Activated T-helper 9 cell treated with anti-CD3 and anti-CD28 coated beads, Interleukin-2, amount 50 U/mL, for 16 hours (primary cell): ENCODE data around the gene SOX15.
"Not testable (repeated sequence)": the region's sequence is repeated elsewhere in the genome, so short reads cannot be mapped to it uniquely, and the experiment has no call there.

Experiments
- DNase-seq: peaks from one replicate; pipeline ENCODE4 v3.0.0-alpha.2; 2020; ENCODE audit warnings: low read depth

The SOX15 gene

DNA sequence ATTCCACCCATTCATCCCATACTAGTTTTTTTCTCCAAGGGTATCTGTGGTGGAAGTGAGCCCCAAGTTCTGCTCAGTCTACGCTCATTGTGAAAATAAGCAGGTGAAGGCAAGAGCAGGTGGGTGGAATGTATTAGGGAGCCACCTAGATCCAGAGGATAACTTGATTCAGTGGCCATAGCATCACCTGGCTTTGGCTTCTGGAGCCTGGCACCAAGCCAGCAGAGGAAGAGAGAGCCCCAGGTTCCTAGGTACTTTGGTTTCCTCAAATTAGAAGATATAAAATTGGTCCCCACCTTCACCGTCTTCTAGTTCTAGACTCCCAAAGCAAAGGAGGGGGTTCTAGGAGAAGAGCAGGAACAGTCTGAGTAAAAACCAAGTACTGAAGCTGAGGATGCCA, 20.7 kb upstream of the SOX15 start:
- DNase-seq, result no peak

DNA sequence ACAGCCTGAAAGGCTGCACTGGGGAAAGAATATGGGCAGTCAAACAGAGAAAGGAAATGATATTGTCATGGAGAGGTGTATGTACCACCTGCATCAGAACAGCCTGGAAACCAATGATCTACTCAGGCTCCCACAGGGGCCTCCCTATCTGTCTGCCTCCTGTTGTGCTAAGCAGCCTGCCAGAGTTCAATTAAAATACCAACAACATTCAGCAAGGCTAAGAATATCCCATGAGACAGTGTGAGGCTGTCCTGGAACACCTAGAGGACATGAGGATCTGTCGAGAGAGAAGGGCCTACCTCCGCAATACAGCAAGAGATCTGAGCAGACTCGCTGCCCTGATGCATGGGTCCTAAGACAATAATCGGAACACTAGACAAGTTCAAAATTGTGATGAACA, 16.4 kb upstream of the SOX15 start:
- no peak for DNase-seq

DNA sequence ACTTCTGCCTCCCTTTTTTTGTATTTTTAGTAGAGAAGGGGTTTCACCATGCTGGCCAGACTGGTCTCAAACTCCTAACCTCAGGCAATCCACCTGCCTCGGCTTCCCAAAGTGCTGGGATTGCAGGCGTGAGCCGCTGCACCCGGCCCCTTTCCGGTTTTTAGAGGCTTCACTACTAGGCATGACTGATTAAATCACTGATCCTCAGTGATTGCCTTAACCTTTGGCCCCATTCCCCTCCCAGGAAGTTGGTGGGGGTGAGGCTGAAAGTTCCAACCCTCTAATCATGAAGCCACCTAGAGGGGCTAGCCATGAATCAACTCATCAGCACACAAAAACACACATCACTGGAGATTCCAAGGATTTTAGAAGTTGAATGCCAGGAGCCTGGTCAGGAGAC, 7.7 kb upstream of the SOX15 start:
- DNase-seq, result not testable (repeated sequence)

DNA sequence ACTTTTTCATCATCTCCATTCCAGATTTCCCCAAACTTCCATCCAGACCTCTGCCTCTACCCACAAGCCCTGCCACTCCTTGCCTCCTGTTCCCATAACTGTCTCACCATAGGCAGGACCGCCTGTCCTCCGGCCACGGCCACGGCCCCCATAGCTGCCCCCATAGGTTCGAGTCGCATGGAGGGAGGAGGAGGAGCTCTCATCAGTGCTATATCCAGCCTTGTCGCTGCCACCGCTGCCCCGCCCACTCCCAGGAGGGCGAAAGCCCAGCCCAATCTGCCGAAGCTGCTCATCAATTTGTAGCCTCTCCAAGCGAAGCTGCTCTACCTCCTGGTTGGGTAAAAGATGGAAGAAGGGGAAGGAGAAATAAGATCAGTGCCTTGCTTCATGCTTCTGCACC, 3.4 kb upstream of the SOX15 start:
- DNase-seq, result no peak

DNA sequence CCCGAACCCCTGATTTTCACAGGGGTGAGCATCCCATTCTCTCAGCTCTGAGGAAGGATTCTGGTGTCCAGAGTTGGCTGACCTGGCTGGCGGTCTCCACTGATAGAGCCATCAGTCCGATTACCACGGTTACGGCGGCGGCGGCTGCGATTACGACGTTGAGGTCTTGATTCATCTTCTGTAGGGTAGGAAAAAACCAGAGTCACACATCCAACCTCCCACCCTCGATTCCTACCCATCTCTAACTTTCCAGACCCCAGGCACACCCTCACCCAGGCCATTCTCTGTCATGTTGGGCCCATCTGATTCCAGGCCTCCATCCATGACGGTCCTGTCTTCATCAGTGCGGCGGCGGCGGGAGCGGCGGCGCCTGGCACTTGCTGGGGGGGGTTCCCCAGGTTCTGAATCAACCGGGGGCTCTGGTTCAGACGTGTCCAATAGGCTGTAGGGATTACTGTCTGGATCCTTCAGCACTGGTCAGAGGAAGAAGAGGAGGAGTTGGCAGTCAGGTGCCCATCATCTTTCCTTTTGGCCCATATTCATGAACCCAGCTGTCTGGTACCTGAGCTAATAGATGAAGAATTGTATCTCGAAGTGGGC, 2.6 kb upstream of the SOX15 start:
- no peak for DNase-seq

DNA sequence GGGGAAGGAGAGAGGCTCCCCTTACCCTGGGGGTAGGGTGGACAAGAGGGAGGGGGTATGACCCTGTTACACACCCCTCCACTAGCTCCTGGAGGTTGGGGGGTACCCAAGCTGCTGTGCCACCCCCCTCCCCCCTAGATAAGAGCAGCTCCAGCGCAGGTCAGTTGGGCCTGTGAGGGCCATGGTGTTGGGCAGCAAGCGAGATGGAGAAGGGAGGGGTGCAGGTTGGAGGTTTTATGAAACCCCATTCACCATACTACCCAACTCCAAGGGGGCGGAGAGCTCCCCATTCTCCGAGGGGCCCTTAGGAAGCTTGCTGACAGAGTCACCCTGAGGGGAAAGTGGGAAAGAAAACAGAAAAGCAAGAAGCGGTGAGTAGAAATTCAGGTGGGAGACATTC, 1.7 kb upstream of the SOX15 start:
- no peak for DNase-seq

DNA sequence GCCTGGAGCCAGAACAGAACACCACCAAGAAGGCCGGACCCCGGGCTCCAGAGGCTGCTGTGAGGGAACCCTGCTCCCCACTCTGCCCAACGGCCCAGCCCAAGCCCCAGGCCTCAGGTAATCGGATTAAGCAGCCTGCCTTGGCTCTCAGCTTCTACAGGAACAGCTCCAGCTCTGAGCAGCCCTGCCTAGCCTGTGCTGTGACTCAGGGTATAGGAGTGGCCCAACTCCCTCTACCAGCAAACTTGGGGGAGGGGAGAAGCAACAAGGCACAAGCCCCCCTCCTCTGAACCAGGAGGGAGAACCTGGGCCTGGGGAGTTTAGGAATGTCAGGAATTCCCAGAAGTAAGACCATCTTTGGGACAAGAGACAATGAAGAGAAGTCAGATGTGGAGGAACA, 849 bp upstream of the SOX15 start:
- DNase-seq, result no peak

DNA sequence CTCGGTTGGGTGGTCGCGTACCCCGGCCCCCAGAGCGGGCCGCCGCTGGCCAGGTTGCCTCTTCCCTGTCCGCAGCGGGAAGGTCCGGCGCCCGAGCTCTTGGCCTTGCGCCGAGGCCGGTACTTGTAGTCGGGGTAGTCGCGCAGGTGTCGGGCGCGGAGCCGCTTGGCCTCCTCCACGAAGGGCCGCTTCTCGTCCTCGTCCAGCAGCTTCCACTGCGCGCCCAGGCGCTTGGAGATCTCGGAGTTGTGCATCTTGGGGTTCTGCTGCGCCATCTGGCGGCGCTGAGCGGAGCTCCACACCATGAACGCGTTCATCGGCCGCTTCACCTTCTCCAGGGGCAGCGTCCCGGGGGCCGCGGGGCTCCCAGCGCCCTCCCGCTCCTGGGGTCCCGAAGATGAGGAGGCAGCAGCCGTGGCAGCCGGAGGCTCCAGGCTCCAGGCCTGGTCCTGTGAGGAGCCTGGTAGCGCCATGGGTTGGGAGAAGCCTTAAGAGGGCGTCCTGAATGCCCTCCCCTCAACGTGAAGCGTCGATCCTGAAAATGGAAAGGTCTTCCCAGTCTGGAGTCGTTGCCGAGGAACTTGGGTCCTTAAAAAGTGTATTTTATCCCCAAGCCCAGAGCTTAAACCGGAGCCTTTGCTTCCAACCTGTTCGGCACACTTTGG, 558 bp downstream of the SOX15 start:
- peak; percentile 49 for DNase-seq

DNA sequence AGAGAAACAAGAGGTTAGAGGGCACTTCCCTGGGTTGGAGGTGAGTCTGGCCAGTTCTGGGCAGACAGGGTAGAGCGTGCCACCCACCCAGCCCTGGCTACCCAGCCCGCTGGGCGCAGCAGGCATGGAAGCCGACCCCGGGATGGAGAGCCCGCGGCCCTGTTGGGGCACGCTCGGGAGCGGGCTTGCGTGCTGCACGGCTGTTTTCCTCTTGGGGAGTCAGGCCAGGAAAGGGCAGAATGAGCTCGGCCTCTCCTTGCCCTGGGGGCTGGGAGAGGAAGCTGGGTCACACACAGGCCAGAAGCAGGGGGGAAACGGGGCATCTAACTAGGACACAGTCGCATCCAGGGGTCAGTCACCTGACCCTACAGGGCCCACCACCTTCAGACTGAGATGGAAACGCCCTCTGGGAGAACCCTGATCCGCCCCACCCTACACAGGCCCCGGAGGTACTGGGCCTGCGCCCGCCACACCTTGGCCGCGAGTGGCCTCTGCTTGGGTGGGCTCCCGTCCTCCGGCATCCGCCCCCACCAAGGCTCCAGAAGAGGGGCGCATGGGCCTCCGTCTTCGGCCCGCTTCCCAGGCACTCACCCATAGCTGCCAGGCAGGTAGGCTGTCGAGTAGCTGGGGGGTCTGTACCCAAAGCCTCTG, 1.2 kb downstream of the SOX15 start:
- DNase-seq, result no peak

DNA sequence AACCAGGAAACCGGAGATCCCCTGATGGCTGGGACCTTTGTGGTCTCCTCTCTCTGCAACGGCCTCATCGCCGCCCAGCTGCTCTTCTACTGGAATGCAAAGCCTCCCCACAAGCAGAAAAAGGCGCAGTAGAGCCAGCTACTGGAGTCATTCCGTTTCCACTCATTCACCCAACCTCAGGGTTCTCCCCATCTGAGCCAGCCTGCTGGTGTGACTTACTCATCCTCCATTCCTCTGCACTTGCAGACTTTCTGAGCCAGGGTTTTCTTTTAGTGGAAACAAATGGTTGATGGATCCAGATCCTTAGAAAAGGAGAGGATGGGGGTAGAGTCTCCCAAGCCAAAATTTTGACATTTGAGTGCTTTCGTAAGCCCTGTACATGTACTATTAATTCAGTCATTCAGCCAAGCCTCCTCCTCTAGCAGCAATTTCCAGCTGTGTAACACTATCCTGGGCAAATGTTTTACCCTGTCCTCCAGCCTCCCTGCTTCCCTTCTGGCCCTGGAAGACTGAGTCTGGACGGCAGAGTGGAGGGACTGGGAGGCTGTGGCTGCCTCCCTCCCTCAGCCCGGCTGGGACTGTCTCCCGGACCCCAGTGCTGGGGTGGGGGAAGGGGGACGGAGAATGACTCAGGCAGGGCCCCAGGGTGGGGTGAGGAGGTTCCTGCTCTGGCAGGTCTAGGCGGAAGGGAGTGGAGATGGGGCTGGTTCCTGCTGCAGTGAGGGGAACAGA, 2.3 kb downstream of the SOX15 start:
- no peak for DNase-seq

DNA sequence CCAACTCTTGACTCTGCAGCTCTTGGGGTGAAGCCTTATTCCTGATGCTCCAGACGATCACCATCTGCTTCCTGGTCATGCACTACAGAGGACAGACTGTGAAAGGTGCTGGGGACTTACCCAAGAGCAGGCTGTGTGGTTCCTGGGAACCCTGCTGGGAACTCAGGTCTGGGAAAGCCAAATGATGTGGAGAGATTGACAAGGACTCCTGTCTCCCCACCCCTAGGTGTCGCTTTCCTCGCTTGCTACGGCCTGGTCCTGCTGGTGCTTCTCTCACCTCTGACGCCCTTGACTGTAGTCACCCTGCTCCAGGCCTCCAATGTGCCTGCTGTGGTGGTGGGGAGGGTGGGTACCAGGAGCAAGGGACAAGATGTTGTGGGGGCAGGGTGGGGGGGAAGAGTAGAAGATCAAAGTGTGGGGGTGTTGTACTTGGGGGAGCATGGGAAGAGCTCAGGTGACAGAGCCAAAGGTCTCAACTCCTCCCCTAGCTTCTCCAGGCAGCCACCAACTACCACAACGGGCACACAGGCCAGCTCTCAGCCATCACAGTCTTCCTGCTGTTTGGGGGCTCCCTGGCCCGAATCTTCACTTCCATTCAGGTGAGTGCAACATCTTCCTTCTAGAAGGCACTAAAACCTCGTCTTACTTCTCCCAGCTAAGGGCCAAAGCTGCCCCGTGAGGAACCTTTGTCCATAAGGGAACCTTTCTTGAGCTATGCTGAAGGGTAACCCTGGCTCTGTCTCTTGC, 3.0 kb downstream of the SOX15 start:
- DNase-seq, result no peak

DNA sequence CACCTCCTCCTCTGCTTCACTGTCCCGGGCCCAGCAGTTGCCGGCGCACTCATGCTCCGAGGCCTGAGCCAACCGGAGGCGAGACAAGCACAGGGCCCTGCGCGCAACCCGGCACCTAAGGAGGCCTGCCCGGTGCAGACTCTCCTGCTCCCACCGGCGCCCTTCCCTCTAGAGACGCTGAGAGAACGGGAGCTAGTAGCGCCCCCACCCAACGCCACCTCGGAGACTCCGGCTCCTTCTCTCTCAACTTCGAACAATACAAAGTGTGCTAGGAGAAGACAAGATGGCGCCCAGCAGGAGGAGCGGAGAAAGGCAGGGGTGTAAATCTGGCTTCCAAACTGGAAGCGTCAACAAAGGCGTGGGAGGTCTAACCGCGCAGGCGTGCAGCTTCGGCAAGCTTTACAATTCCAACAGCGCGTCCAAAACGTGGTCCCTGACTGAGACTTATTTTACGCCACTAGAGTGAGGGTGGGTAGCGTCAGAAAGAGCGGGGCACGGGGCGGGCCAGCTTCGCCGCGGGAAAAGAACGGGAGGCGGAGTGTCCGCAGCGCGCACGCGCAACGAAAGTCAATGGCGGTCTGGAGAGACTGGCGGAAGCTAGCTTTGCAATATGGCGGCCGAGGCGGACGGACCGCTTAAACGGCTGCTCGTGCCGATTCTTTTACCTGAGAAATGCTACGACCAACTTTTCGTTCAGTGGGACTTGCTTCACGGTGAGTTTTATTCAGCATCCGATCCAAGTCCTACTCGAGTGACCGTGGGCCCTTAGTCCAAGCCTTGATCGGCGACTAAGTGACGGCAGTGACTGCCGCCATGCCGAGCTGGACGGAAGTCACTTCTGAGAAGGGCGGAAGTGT, 6.4 kb downstream of the SOX15 start, which contains the start of gene MPDU1:
Gene MPDU1 (plus strand): TSS at position 600 of the 857 bp plus-strand sequence. CDS start 11 bp downstream, at position 611.
- DNase-seq, result peak; percentile 93

DNA sequence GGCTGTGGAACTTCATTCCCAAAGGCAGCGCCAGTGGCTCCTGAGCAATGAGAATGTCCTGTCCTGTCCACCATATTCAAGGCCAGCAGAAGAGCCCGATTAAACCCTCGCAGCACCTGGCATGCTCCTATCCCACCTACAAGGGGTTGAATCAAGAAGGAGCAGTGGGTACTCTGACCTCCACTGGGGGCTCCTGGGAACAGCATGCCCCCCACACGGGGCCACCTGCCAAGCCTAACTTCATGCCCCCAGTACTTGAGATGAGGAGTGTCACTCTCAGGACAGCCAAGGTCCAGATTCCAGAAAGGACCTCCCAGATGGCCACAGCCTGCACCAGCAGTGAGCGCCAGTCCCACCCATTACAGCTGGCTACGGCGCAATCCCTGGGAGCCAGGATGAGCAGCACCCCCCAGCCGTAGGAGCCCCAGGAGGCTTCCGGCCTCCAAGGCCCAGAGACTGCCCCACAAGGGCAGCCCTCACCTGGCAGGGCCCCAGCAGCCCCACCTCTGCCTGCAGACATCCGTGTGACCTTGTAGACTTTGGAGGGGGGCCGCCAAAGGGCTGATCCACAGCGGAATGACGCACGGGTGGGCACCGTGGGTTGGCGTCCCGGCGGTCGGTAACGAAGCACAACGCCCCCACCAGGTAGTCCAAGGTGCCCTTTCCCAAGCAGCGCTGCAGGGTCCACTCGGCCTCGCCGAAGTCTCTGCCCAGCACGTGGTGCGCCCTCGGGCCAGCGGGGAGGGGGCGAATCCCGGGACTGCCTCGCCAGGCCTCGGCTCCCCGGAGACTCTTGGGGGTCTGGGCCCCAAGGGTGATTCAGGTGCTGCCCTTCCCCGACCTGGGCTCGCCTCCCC, 7.3 kb downstream of the SOX15 start:
- DNase-seq, result no peak

DNA sequence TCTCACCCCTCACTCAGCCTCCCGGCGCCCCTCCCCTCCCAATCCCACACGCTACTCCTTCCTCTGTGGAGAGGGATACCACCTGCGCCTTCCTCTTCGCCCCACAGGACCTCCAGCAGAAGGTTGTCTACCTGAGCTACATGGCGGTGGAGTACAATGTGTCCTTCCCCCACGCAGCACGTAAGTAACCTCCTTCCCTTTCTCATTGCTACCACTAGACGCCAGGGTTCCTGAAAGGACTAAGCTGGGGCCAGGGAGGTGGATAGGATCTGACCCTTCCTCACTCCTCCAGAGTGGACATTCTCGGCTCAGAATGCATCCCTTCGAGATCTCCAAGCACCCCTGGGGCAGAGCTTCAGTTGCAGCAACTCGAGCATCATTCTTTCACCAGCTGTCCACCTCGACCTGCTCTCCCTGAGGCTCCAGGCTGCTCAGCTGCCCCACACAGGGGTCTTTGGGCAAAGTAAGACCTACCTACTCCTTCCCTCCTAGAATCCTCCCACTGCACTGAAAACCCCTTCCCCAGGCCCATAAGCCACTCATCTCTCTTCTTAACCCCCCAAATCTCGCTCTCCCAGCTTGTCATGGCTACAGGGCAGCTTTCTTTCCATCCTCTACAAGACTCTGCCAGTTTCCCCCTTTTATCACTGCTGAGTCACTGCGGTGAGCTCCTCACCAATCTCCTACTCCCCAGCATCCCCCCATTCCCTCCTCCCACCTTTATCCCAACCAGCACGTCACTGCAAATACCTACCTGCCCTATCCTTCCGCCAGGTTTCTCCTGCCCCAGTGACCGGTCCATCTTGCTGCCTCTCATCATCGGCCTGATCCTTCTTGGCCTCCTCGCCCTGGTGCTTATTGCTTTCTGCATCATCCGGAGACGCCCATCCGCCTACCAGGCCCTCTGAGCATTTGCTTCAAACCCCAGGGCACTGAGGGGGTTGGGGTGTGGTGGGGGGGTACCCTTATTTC, 9.0 kb downstream of the SOX15 start:
- no peak for DNase-seq

DNA sequence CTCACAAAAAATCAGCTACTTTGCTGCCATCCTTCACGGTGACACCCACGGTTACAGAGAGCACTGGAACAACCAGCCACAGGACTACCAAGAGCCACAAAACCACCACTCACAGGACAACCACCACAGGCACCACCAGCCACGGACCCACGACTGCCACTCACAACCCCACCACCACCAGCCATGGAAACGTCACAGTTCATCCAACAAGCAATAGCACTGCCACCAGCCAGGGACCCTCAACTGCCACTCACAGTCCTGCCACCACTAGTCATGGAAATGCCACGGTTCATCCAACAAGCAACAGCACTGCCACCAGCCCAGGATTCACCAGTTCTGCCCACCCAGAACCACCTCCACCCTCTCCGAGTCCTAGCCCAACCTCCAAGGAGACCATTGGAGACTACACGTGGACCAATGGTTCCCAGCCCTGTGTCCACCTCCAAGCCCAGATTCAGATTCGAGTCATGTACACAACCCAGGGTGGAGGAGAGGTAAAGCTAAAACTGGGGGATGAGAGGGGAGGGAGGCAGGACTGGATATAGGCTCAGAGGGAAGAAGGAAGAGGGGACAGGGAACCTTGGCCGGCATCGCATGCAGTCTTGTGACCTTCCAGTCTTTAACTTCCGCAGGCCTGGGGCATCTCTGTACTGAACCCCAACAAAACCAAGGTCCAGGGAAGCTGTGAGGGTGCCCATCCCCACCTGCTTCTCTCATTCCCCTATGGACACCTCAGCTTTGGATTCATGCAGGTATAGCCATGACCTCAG, 9.9 kb downstream of the SOX15 start:
- no peak for DNase-seq

DNA sequence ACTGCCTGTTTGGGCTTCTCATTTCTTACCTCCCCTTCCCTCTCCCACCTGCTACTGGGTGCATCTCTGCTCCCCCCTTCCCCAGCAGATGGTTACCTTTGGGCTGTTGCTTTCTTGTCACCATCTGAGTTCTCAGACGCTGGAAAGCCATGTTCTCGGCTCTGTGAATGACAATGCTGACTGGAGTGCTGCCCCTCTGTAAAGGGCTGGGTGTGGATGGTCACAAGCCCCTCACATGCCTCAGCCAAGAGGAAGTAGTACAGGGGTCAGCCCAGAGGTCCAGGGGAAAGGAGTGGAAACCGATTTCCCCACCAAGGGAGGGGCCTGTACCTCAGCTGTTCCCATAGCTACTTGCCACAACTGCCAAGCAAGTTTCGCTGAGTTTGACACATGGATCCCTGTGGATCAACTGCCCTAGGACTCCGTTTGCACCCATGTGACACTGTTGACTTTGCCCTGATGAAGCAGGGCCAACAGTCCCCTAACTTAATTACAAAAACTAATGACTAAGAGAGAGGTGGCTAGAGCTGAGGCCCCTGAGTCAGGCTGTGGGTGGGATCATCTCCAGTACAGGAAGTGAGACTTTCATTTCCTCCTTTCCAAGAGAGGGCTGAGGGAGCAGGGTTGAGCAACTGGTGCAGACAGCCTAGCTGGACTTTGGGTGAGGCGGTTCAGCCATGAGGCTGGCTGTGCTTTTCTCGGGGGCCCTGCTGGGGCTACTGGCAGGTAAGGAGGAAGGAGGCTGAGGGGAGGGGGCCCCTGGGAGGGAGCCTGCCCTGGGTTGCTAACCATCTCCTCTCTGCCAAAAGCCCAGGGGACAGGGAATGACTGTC, 10.7 kb downstream of the SOX15 start, which contains the start of gene CD68:
Gene CD68 (plus strand): TSS at position 638 of the 833 bp plus-strand sequence. CDS start 40 bp downstream, at position 678.
- DNase-seq, result peak; percentile 54
